Measurements from ENCODE around the gene NPAS4.

NPAS4 gene

GRCh38 chr11:66473608-66474515 is 53.0 kb downstream of the NPAS4 start:
- TF ChIP-seq POLR2A (IDR thresholded peaks at IDR 0.05; ENCODE audit: low read length) (no peak), GATA1 (IDR thresholded peaks at IDR 0.05; ENCODE audit: low read depth, low read length) (no peak)
- no peak for DNase-seq

- no peak for DNase-seq
Measured at GRCh38 chr11:66475349-66476172, 54.7 kb downstream of the NPAS4 start.

More at GRCh38 chr11:66475349-66476172, 54.7 kb downstream of the NPAS4 start:
- TF ChIP-seq POLR2A (IDR thresholded peaks at IDR 0.05; ENCODE audit: low read length) (no peak), GATA1 (IDR thresholded peaks at IDR 0.05; ENCODE audit: low read depth, low read length) (no peak)
